ENCODE results near the gene SH3GL1.

The SH3GL1 gene

DNA sequence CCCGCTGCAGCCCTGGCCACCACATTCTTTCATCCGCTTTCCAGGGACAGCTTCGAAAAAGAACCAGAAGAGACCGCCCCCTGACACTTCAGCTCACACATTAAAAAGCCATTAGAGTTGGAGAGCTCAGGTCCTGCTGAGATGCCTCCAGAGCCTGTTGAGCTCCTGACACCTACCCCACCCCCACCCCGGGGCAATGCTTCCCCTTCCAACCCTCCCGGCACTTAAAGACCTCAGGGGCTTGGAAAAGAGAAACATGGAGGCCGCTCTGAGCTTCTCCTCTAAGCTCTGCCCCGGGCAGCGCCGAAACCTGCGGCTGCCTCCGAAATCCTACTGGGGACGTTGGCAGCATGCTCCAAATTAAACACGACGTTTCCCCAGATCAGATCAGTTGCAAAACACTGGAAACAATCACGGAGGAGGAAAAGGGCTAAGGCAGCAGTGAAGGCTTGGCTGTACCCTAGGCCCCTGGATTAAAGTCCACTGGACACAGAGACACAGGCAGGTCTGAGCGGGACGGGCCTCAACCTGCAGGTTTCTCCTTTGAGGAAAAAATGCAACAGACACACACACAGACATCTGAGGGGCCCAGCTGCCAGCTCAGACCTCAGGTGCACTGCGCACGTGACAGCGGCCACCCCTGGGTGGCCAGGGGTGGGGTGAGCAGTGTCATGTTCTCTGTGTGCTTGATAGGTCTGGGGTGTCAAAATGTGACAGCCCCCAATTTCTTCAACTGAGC, 9.6 kb downstream of the SH3GL1 start:
- TF ChIP-seq, protein P1, sequence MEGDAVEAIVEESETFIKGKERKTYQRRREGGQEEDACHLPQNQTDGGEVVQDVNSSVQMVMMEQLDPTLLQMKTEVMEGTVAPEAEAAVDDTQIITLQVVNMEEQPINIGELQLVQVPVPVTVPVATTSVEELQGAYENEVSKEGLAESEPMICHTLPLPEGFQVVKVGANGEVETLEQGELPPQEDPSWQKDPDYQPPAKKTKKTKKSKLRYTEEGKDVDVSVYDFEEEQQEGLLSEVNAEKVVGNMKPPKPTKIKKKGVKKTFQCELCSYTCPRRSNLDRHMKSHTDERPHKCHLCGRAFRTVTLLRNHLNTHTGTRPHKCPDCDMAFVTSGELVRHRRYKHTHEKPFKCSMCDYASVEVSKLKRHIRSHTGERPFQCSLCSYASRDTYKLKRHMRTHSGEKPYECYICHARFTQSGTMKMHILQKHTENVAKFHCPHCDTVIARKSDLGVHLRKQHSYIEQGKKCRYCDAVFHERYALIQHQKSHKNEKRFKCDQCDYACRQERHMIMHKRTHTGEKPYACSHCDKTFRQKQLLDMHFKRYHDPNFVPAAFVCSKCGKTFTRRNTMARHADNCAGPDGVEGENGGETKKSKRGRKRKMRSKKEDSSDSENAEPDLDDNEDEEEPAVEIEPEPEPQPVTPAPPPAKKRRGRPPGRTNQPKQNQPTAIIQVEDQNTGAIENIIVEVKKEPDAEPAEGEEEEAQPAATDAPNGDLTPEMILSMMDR (IDR thresholded peaks at IDR 0.05; ENCODE audit: low read depth, low read length): no peak
- in situ Hi-C loops (cut with HindIII; ENCODE audit: low sequenced_read_pairs): no loop called here
- no peak for DNase-seq (ENCODE audit: low read depth, low spot score)
- H3K4me3 ChIP-seq (ENCODE audit: low read depth, low read length): no peak overlapping the region

GRCh38 chr19:4390017-4390566, 10.3 kb downstream of the SH3GL1 start:
- TF ChIP-seq, protein P1 (IDR thresholded peaks at IDR 0.05; ENCODE audit: low read depth, low read length): no peak
- no peak overlapping the region for H3K4me3 ChIP-seq (ENCODE audit: low read depth, low read length)
- in situ Hi-C loops (cut with HindIII; ENCODE audit: low sequenced_read_pairs): no loop called here
- peak; percentile 44 for DNase-seq (ENCODE audit: low read depth, low spot score)

GRCh38 chr19:4389511-4390016, 10.8 kb downstream of the SH3GL1 start:
- TF ChIP-seq, protein P1 (IDR thresholded peaks at IDR 0.05; ENCODE audit: low read depth, low read length): no peak
- H3K4me3 ChIP-seq (ENCODE audit: low read depth, low read length): no peak overlapping the region
- DNase-seq (ENCODE audit: low read depth, low spot score): no peak
- in situ Hi-C loops (cut with HindIII; ENCODE audit: low sequenced_read_pairs): no loop called here

- H3K4me3 ChIP-seq (ENCODE audit: low read depth, low read length): no peak overlapping the region
- in situ Hi-C loops (cut with HindIII; ENCODE audit: low sequenced_read_pairs): no loop called here
- DNase-seq (ENCODE audit: low read depth, low spot score): no peak
- TF ChIP-seq, protein P1 (IDR thresholded peaks at IDR 0.05; ENCODE audit: low read depth, low read length): no peak
Measured at GRCh38 chr19:4389064-4389375, 11.3 kb downstream of the SH3GL1 start.

- no peak for DNase-seq (ENCODE audit: low read depth, low spot score)
- TF ChIP-seq, protein P1 (IDR thresholded peaks at IDR 0.05; ENCODE audit: low read depth, low read length): no peak
- H3K4me3 ChIP-seq (ENCODE audit: low read depth, low read length): no peak overlapping the region
- in situ Hi-C loops (cut with HindIII; ENCODE audit: low sequenced_read_pairs): no loop called here
Measured at GRCh38 chr19:4388337-4389063, 11.8 kb downstream of the SH3GL1 start.

GRCh38 chr19:4386041-4386782, 14.1 kb downstream of the SH3GL1 start:
- in situ Hi-C loops (cut with HindIII; ENCODE audit: low sequenced_read_pairs): no loop called here

More at GRCh38 chr19:4386041-4386782, 14.1 kb downstream of the SH3GL1 start:
- TF ChIP-seq, protein P1 (IDR thresholded peaks at IDR 0.05; ENCODE audit: low read depth, low read length): peak; percentile 38
- H3K4me3 ChIP-seq (ENCODE audit: low read depth, low read length): no peak overlapping the region
- DNase-seq (ENCODE audit: low read depth, low spot score): peak; percentile 43

Data from astrocyte of the spinal cord (primary cell).